ENCODE measurements around the gene UQCC3.

DNA sequence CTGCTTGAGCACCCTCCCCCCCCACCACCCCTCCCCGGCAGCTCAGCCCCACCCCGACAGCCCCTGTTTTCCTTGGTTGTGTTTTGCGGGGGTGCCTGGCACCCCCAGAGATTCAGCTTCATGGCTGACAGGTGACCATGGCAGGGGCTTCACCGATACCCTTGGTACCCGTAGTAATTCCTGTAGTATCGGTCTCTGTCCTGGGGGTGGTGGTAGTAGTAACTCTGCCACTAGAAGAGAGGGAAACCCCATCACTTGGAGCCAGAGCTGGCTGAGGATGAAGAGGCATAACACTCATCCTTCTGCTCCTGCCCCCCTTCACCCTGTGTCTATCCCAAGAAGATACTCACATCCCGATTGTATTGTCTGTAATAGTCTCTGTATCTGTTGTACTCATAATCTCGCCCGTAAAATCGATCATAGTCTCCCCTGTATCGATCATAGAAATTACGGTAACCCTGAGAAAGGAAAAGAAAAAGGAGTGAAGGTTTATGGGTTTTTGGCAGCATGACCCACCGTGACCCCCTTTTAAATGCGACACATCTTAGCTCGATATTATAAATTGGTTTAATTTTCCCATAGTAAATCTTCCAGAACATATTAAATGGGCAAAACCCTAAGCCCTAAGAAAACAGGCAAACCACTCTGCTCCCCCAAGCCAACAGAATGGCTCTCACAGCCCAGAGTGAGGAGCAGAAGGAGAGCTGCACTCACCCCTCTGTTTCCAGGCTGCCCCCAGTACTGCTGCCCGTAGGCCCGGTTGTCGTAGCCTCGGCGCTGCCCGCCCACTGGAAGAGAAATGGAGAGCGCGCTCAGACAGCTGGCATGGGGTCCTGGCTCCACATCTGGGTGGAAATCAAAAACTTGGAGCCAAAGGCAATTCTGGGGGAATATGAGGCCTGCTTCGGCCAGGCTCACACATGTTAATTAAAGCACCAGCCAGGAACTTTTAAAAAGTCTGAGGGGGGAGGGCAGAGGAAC, 44.0 kb downstream of the UQCC3 start:
- TF ChIP-seq POLR2A (IDR thresholded peaks at IDR 0.05), result no peak
- TF ChIP-seq, protein P1, sequence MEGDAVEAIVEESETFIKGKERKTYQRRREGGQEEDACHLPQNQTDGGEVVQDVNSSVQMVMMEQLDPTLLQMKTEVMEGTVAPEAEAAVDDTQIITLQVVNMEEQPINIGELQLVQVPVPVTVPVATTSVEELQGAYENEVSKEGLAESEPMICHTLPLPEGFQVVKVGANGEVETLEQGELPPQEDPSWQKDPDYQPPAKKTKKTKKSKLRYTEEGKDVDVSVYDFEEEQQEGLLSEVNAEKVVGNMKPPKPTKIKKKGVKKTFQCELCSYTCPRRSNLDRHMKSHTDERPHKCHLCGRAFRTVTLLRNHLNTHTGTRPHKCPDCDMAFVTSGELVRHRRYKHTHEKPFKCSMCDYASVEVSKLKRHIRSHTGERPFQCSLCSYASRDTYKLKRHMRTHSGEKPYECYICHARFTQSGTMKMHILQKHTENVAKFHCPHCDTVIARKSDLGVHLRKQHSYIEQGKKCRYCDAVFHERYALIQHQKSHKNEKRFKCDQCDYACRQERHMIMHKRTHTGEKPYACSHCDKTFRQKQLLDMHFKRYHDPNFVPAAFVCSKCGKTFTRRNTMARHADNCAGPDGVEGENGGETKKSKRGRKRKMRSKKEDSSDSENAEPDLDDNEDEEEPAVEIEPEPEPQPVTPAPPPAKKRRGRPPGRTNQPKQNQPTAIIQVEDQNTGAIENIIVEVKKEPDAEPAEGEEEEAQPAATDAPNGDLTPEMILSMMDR (IDR thresholded peaks at IDR 0.05), result no peak
